GM23338 (cell line): ENCODE results near the gene NCDN. TPM values are rescaled to one million over a fixed set of nuclear protein-coding genes. Genes with fewer than 3 reads are reported as not detected.

Experiments
- ATAC-seq: fragments of 200-7000 bp; cut with Tn5 transposase; 3 replicates; pipeline ENCODE4 v1.9.1; 2020
- DNase-seq: peaks from one replicate; pipeline ENCODE4 v3.0.0-alpha.2; 2015; ENCODE audit warnings: low spot score
- H2AFZ ChIP-seq: fragments of 200-600 bp; sonication (generic); 2 replicates; pipeline ENCODE4 v1.8.0; 2016; ENCODE audit warnings: antibody characterized with exemption, mild to moderate bottlenecking, moderate library complexity
- H3F3A ChIP-seq: fragments of 200-600 bp; sonication (generic); replicated peaks from 2 replicates; pipeline ENCODE4 v1.8.0; 2017; ENCODE audit warnings: antibody characterized with exemption, mixed run types, low read depth
- H3K27ac ChIP-seq: fragments of 200-600 bp; sonication (generic); 2 replicates; pipeline ENCODE4 v1.6.1; 2016; ENCODE audit warnings: low read depth
- H3K27me3 ChIP-seq: fragments of 200-600 bp; sonication (generic); 2 replicates; pipeline ENCODE4 v1.8.0; 2016; ENCODE audit warnings: mild to moderate bottlenecking, mixed run types, moderate library complexity; ENCODE audit not compliant: insufficient read depth
- H3K36me3 ChIP-seq: fragments of 200-600 bp; sonication (generic); 2 replicates; pipeline ENCODE4 v1.8.0; 2016; ENCODE audit warnings: mild to moderate bottlenecking; ENCODE audit not compliant: insufficient read depth
- H3K4me1 ChIP-seq: fragments of 200-600 bp; sonication (generic); 2 replicates; pipeline ENCODE4 v1.8.0; 2016; ENCODE audit warnings: mild to moderate bottlenecking, moderate library complexity; ENCODE audit not compliant: insufficient read depth
- H3K4me2 ChIP-seq: fragments of 200-600 bp; sonication (generic); 2 replicates; pipeline ENCODE4 v1.7.1; 2017; ENCODE audit warnings: mixed run types
- H3K4me3 ChIP-seq: fragments of 200-600 bp; sonication (generic); 2 replicates; pipeline ENCODE4 v1.6.1; 2016; ENCODE audit warnings: mixed run types
- H3K79me2 ChIP-seq: fragments of 200-600 bp; sonication (generic); replicated peaks from 2 replicates; pipeline ENCODE4 v1.8.0; 2017; ENCODE audit warnings: mild to moderate bottlenecking; ENCODE audit not compliant: insufficient read depth
- H3K9me2 ChIP-seq: fragments of 200-600 bp; sonication (generic); 2 replicates; pipeline ENCODE4 v1.8.0; 2017; ENCODE audit not compliant: insufficient read depth
- H4K20me1 ChIP-seq: fragments of 200-600 bp; sonication (generic); replicated peaks from 2 replicates; pipeline ENCODE4 v1.8.0; 2017; ENCODE audit warnings: mild to moderate bottlenecking; ENCODE audit not compliant: insufficient read depth
- H3K27ac Mint-ChIP-seq: 2 replicates; pipeline ENCODE4 v1.8.0; 2020; ENCODE audit warnings: inconsistent platforms, mild to moderate bottlenecking, moderate library complexity, mixed read lengths
- H3K27me3 Mint-ChIP-seq: 3 replicates; pipeline ENCODE4 v1.8.0; 2022; ENCODE audit warnings: low read depth, mild to moderate bottlenecking, moderate library complexity, mixed read lengths, inconsistent platforms; ENCODE audit not compliant: insufficient read depth, poor library complexity
- H3K36me3 Mint-ChIP-seq: 3 replicates; pipeline ENCODE4 v1.8.0; 2021; ENCODE audit warnings: low read depth, mild to moderate bottlenecking, inconsistent platforms, moderate library complexity, mixed read lengths
- H3K4me1 Mint-ChIP-seq: 3 replicates; pipeline ENCODE4 v1.8.0; 2020; ENCODE audit warnings: mild to moderate bottlenecking, inconsistent platforms, mixed read lengths
- H3K4me3 Mint-ChIP-seq: 3 replicates; pipeline ENCODE4 v1.8.0; 2021; ENCODE audit warnings: moderate library complexity, mild to moderate bottlenecking, inconsistent platforms, mixed read lengths
- H3K9me3 Mint-ChIP-seq: 3 replicates; pipeline ENCODE4 v1.8.0; 2020; ENCODE audit warnings: moderate library complexity, mild to moderate bottlenecking, inconsistent platforms, mixed read lengths
- CREB1 ChIP-seq: fragments of 250-450 bp; sonication (Bioruptor Pico); IDR thresholded peaks from 2 replicates; pipeline ENCODE4 v1.5.0; 2020; ENCODE audit warnings: low read depth, mild to moderate bottlenecking, moderate library complexity
- EZH2 ChIP-seq: fragments of 200-600 bp; sonication (generic); IDR thresholded peaks from one replicate; pipeline ENCODE4 v1.8.0; 2017; ENCODE audit warnings: antibody characterized with exemption, mild to moderate bottlenecking, low read depth; ENCODE audit not compliant: unreplicated experiment
- EZH2phosphoT487 ChIP-seq: fragments of 200-600 bp; sonication (generic); IDR thresholded peaks from one replicate; pipeline ENCODE4 v1.8.1; 2018; ENCODE audit warnings: antibody characterized with exemption; ENCODE audit not compliant: unreplicated experiment
- JUNB ChIP-seq: IDR thresholded peaks from one replicate; pipeline ENCODE4 v1.6.1; 2016; ENCODE audit warnings: antibody characterized with exemption; ENCODE audit not compliant: unreplicated experiment
- NANOG ChIP-seq: IDR thresholded peaks from 2 replicates; pipeline ENCODE4 v1.6.1; 2016; ENCODE audit warnings: antibody characterized with exemption, borderline replicate concordance
- POLR2AphosphoS5 ChIP-seq: IDR thresholded peaks from 2 replicates; pipeline ENCODE4 v1.6.1; 2016; ENCODE audit warnings: antibody characterized with exemption, low read depth
- STAT1 ChIP-seq: IDR thresholded peaks from one replicate; pipeline ENCODE4 v1.6.1; 2016; ENCODE audit warnings: antibody characterized with exemption; ENCODE audit not compliant: unreplicated experiment
- ZNF114 ChIP-seq: fragments of 250-450 bp; sonication (Bioruptor Pico); IDR thresholded peaks from 2 replicates; pipeline ENCODE4 v1.5.0; 2020; ENCODE audit warnings: mild to moderate bottlenecking, moderate library complexity
- ZNF331 ChIP-seq: fragments of 250-450 bp; sonication (Bioruptor Pico); IDR thresholded peaks from 2 replicates; pipeline ENCODE4 v1.5.0; 2020; ENCODE audit warnings: low read depth, mild to moderate bottlenecking, moderate library complexity
- polyA plus RNA-seq: library from polyadenylated mRNA; unstranded; fragments of >200 nt; fragmentation: Nextera tagmentation; extraction: Ambion mirVana; gene quantifications from 2 replicates; pipeline ENCODE4 v1.2.1, GENCODE V29; 2016
- total RNA-seq: library from RNA; depleted of rRNA; stranded (reverse); fragments of >200 nt; shearing (Covaris generic); gene quantifications from 2 replicates; pipeline ENCODE4 v1.2.3, GENCODE V29; 2014
- TF ChIP-seq, protein P1 (sequence below): IDR thresholded peaks from one replicate; pipeline ENCODE4 v1.6.1; 2018; ENCODE audit warnings: antibody characterized with exemption; ENCODE audit not compliant: unreplicated experiment
- TF ChIP-seq, protein P2 (sequence below): IDR thresholded peaks from 2 replicates; pipeline ENCODE4 v1.6.1; 2016; ENCODE audit warnings: antibody characterized with exemption
- TF ChIP-seq, protein P3 (sequence below): fragments of 250-450 bp; sonication (Bioruptor Pico); IDR thresholded peaks from 2 replicates; pipeline ENCODE4 v1.5.0; 2020; ENCODE audit warnings: mild to moderate bottlenecking, moderate library complexity
- TF ChIP-seq, protein P4 (sequence below), 2 experiments: fragments of 200-600 bp in 1 of 2; sonication (generic) in 1 of 2; conservative IDR thresholded peaks; 2 replicates each; pipeline versions ENCODE4 v1.5.1 to v1.6.1; 2016 to 2017; ENCODE audit warnings: antibody characterized with exemption in 2 of 2, low read depth in 2 of 2, mild to moderate bottlenecking in 2 of 2, moderate library complexity in 1 of 2

NCDN gene
- total and polyA plus RNA-seq, 2 experiments from 2014 or later = 13.2 to 44.2 TPM

DNA sequence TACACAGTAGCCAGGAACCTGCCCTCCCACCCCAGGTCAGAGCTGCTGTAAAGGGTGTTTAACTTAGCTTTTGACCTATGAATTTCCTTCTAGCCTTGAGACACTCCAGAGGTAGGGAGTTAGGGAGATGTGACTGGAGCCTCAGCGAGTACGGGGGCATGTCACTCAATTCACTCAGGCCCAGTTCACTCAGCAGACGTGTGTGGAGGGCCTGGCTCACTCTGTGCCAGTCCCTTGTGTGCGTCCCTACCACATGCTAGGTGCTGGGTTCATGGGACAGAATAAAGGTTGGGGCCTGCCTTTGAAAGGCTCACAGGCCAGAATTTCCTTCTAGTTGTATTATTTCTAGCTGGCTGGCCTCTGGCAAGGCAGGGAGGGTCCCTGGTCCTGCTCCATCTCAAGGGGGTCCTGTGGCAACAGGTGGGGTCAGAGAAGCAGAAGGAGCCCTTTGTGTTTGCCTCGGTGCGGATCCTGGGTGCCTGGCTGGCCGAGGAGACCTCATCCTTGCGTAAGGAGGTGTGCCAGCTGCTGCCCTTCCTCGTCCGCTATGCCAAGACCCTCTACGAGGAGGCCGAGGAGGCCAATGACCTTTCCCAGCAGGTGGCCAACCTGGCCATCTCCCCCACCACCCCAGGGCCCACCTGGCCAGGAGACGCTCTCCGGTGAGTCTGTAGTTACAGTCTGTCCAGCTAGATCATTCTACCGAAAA, 4.5 kb downstream of the NCDN start:
- no peak overlapping the region for H3K4me3 Mint-ChIP-seq
- no peak overlapping the region for H3K27ac ChIP-seq
- H3K9me2 ChIP-seq = no peaks in the 10 kb centered on the region
- no peak overlapping the region for H2AFZ ChIP-seq
- H3K36me3 ChIP-seq = no peaks in the 10 kb centered on the region; the same call in 1 of the 2 replicates
- H4K20me1 ChIP-seq = peaks cover 14% of the 10 kb centered on the region; the same call in 1 of the 2 replicates
- H3K27me3 ChIP-seq = no peaks in the 10 kb centered on the region
- peaks cover 14% of the 10 kb centered on the region for H3K4me1 Mint-ChIP-seq
- no peak for ATAC-seq
- peaks cover 20% of the 10 kb centered on the region for H3K27me3 Mint-ChIP-seq
- peaks cover 52% of the 10 kb centered on the region for H3K36me3 Mint-ChIP-seq
- DNase-seq = no peak
- H3K79me2 ChIP-seq = no peaks in the 10 kb centered on the region
- 0 out of 2 replicates have a peak, but pooled peaks cover 5% of the 10 kb centered on the region for H3F3A ChIP-seq
- H3K4me1 ChIP-seq = peaks cover 7% of the 10 kb centered on the region; the same call in 1 of the 2 replicates
- TF ChIP-seq ZNF114 (CRISPR knock-in tag) = no peak
- TF ChIP-seq POLR2AphosphoS5 = no peak
- TF ChIP-seq, protein P1, sequence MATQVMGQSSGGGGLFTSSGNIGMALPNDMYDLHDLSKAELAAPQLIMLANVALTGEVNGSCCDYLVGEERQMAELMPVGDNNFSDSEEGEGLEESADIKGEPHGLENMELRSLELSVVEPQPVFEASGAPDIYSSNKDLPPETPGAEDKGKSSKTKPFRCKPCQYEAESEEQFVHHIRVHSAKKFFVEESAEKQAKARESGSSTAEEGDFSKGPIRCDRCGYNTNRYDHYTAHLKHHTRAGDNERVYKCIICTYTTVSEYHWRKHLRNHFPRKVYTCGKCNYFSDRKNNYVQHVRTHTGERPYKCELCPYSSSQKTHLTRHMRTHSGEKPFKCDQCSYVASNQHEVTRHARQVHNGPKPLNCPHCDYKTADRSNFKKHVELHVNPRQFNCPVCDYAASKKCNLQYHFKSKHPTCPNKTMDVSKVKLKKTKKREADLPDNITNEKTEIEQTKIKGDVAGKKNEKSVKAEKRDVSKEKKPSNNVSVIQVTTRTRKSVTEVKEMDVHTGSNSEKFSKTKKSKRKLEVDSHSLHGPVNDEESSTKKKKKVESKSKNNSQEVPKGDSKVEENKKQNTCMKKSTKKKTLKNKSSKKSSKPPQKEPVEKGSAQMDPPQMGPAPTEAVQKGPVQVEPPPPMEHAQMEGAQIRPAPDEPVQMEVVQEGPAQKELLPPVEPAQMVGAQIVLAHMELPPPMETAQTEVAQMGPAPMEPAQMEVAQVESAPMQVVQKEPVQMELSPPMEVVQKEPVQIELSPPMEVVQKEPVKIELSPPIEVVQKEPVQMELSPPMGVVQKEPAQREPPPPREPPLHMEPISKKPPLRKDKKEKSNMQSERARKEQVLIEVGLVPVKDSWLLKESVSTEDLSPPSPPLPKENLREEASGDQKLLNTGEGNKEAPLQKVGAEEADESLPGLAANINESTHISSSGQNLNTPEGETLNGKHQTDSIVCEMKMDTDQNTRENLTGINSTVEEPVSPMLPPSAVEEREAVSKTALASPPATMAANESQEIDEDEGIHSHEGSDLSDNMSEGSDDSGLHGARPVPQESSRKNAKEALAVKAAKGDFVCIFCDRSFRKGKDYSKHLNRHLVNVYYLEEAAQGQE = no peak
- no peak for TF ChIP-seq STAT1
- TF ChIP-seq NANOG = no peak
- TF ChIP-seq, protein P2, sequence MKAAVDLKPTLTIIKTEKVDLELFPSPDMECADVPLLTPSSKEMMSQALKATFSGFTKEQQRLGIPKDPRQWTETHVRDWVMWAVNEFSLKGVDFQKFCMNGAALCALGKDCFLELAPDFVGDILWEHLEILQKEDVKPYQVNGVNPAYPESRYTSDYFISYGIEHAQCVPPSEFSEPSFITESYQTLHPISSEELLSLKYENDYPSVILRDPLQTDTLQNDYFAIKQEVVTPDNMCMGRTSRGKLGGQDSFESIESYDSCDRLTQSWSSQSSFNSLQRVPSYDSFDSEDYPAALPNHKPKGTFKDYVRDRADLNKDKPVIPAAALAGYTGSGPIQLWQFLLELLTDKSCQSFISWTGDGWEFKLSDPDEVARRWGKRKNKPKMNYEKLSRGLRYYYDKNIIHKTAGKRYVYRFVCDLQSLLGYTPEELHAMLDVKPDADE = no peak
- TF ChIP-seq ZNF331 (CRISPR knock-in tag) = no peak
- no peak for TF ChIP-seq EZH2
- no peak for TF ChIP-seq EZH2phosphoT487
- TF ChIP-seq CREB1 (CRISPR knock-in tag) = no peak
- TF ChIP-seq, protein P3, sequence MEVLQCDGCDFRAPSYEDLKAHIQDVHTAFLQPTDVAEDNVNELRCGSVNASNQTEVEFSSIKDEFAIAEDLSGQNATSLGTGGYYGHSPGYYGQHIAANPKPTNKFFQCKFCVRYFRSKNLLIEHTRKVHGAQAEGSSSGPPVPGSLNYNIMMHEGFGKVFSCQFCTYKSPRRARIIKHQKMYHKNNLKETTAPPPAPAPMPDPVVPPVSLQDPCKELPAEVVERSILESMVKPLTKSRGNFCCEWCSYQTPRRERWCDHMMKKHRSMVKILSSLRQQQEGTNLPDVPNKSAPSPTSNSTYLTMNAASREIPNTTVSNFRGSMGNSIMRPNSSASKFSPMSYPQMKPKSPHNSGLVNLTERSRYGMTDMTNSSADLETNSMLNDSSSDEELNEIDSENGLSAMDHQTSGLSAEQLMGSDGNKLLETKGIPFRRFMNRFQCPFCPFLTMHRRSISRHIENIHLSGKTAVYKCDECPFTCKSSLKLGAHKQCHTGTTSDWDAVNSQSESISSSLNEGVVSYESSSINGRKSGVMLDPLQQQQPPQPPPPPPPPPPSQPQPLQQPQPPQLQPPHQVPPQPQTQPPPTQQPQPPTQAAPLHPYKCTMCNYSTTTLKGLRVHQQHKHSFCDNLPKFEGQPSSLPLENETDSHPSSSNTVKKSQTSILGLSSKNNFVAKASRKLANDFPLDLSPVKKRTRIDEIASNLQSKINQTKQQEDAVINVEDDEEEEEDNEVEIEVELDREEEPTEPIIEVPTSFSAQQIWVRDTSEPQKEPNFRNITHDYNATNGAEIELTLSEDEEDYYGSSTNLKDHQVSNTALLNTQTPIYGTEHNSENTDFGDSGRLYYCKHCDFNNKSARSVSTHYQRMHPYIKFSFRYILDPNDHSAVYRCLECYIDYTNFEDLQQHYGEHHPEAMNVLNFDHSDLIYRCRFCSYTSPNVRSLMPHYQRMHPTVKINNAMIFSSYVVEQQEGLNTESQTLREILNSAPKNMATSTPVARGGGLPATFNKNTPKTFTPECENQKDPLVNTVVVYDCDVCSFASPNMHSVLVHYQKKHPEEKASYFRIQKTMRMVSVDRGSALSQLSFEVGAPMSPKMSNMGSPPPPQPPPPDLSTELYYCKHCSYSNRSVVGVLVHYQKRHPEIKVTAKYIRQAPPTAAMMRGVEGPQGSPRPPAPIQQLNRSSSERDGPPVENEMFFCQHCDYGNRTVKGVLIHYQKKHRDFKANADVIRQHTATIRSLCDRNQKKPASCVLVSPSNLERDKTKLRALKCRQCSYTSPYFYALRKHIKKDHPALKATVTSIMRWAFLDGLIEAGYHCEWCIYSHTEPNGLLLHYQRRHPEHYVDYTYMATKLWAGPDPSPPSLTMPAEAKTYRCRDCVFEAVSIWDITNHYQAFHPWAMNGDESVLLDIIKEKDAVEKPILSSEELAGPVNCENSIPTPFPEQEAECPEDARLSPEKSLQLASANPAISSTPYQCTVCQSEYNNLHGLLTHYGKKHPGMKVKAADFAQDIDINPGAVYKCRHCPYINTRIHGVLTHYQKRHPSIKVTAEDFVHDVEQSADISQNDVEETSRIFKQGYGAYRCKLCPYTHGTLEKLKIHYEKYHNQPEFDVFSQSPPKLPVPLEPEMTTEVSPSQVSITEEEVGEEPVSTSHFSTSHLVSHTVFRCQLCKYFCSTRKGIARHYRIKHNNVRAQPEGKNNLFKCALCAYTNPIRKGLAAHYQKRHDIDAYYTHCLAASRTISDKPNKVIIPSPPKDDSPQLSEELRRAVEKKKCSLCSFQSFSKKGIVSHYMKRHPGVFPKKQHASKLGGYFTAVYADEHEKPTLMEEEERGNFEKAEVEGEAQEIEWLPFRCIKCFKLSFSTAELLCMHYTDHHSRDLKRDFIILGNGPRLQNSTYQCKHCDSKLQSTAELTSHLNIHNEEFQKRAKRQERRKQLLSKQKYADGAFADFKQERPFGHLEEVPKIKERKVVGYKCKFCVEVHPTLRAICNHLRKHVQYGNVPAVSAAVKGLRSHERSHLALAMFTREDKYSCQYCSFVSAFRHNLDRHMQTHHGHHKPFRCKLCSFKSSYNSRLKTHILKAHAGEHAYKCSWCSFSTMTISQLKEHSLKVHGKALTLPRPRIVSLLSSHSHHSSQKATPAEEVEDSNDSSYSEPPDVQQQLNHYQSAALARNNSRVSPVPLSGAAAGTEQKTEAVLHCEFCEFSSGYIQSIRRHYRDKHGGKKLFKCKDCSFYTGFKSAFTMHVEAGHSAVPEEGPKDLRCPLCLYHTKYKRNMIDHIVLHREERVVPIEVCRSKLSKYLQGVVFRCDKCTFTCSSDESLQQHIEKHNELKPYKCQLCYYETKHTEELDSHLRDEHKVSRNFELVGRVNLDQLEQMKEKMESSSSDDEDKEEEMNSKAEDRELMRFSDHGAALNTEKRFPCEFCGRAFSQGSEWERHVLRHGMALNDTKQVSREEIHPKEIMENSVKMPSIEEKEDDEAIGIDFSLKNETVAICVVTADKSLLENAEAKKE (CRISPR knock-in tag) = no peak
- TF ChIP-seq, protein P4, sequence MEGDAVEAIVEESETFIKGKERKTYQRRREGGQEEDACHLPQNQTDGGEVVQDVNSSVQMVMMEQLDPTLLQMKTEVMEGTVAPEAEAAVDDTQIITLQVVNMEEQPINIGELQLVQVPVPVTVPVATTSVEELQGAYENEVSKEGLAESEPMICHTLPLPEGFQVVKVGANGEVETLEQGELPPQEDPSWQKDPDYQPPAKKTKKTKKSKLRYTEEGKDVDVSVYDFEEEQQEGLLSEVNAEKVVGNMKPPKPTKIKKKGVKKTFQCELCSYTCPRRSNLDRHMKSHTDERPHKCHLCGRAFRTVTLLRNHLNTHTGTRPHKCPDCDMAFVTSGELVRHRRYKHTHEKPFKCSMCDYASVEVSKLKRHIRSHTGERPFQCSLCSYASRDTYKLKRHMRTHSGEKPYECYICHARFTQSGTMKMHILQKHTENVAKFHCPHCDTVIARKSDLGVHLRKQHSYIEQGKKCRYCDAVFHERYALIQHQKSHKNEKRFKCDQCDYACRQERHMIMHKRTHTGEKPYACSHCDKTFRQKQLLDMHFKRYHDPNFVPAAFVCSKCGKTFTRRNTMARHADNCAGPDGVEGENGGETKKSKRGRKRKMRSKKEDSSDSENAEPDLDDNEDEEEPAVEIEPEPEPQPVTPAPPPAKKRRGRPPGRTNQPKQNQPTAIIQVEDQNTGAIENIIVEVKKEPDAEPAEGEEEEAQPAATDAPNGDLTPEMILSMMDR (conservative IDR thresholded peaks at IDR 0.05; ENCODE audit: low read depth in 2 of 2) = no peak
- TF ChIP-seq JUNB = no peak
- H3K9me3 Mint-ChIP-seq = peaks cover 3% of the 10 kb centered on the region; the same call in 2 of the 3 replicates
- H3K4me2 ChIP-seq = no peak overlapping the region
- no peak overlapping the region for H3K4me3 ChIP-seq
- H3K27ac Mint-ChIP-seq = no peak overlapping the region
